Testis (tissue), 3 donors: ENCODE results near the gene TTLL3. TPM values are rescaled to one million over a fixed set of nuclear protein-coding genes. Genes with fewer than 3 reads are reported as not detected.

ENCODE experiments used
- DNase-seq: peaks from one replicate; pipeline ENCODE4 v3.0.0-alpha.2; 2019
- H3K27ac ChIP-seq, 2 donors: fragments of 200-600 bp; sonication (generic); one replicate each; pipeline ENCODE4 v1.5.1; 2019
- H3K27me3 ChIP-seq: fragments of 200-600 bp; sonication (generic); one replicate; pipeline ENCODE4 v1.5.1; 2019
- H3K36me3 ChIP-seq: fragments of 200-600 bp; sonication (generic); one replicate; pipeline ENCODE4 v1.5.1; 2017; ENCODE audit warnings: low read depth; ENCODE audit errors: missing control alignments
- H3K4me1 ChIP-seq: fragments of 200-600 bp; sonication (generic); one replicate; pipeline ENCODE4 v1.5.1; 2019
- H3K4me3 ChIP-seq, 2 donors: fragments of 200-600 bp; sonication (generic); one replicate each; pipeline ENCODE4 v1.5.1; 2017 to 2019
- H3K9me3 ChIP-seq: fragments of 200-600 bp; sonication (generic); one replicate; pipeline ENCODE4 v1.5.1; 2017
- CTCF ChIP-seq, 3 experiments: fragments of 450-650 bp in 2 of 3; fragments of 200-600 bp in 1 of 3; sonication (generic) in 1 of 3; IDR thresholded peaks; one replicate each; pipeline ENCODE4 v1.5.1; 2016 to 2019; ENCODE audit warnings: antibody characterized with exemption in 3 of 3, mild to moderate bottlenecking in 2 of 3, moderate library complexity in 1 of 3
- POLR2A ChIP-seq: fragments of 450-650 bp; IDR thresholded peaks from one replicate; pipeline ENCODE4 v1.6.1; 2017; ENCODE audit warnings: antibody characterized with exemption, mild to moderate bottlenecking, moderate library complexity
- WGBS, 2 donors: methylation state at CpG; one replicate each; pipeline ENCODE4 v1.1.5; 2018; 5-methylcytosine and 5-hydroxymethylcytosine counted together
- intact Hi-C: fragments of 100-400 bp; cut with DNase I; formaldehyde crosslinking; loops from one replicate; pipeline ENCODE4 v1.15.1; 2023; ENCODE audit warnings: low total_unique reads
- polyA plus RNA-seq: library from polyadenylated mRNA; stranded (reverse); fragments of 350-450 nt; fragmentation: Illumina TruSeq; extraction: RNeasy Lipid Tissue Mini Kit (QIAGEN cat#74804); gene quantifications from one replicate; pipeline ENCODE4 v1.2.3, GENCODE V29; 2014; ENCODE audit warnings: low read depth, low replicate concordance; ENCODE audit not compliant: insufficient read depth
- total RNA-seq, 2 donors: library from RNA; depleted of rRNA; stranded (reverse); fragments of >200 nt; gene quantifications; one replicate each; pipeline ENCODE4 v1.2.3, GENCODE V29; 2016

TTLL3 gene
- total and polyA plus RNA-seq, 3 donors from 2014 or later: 104 to 163 (median 142) TPM

GRCh38 chr3:9780910-9781309 is 29.2 kb upstream of the TTLL3 start:
- intact Hi-C loops: no loop called here
- 84 to 91% methylated on average over 4 of the region's 4 CpGs for WGBS, 2 donors
- TF ChIP-seq CTCF (IDR thresholded peaks at IDR 0.05) (no peak), POLR2A (no peak)
- no peak overlapping the region for H3K4me3 ChIP-seq
- H3K9me3 ChIP-seq: no peaks in the 10 kb centered on the region
- H3K36me3 ChIP-seq: no peaks in the 10 kb centered on the region
- no peaks in the 10 kb centered on the region for H3K27me3 ChIP-seq
- no peak overlapping the region for H3K27ac ChIP-seq
- DNase-seq: no peak
- peaks cover 32% of the 10 kb centered on the region for H3K4me1 ChIP-seq

DNA sequence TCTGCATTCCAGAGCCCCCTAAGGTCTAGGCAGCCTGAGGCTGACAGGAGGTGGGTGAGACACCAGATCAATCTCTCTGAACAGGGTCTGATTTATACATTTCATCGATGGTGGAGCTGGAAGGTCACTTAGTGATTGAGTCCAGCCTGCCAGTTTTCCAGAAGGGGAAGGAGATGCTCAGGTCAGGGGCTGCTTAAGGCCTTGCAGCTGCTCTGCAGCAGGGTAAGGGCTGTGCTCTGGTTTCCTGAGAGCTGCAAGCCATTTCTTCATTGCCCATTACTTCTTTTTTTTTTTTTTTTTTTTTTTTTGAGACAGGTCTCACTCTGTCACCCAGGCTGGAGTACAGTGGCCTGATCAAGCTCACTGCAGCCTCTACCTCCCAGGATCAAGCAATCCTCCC is 28.5 kb upstream of the TTLL3 start:
- no peak overlapping the region for H3K27ac ChIP-seq
- DNase-seq: no peak
- H3K9me3 ChIP-seq: no peaks in the 10 kb centered on the region
- intact Hi-C loops: no loop called here
- 50 to 67% methylated on average over 1 of the region's 1 CpG for WGBS, 2 donors
- TF ChIP-seq POLR2A (no peak), CTCF (IDR thresholded peaks at IDR 0.05) (no peak)
- no peak overlapping the region for H3K4me3 ChIP-seq
- peaks cover 29% of the 10 kb centered on the region for H3K4me1 ChIP-seq
- H3K36me3 ChIP-seq: no peaks in the 10 kb centered on the region
- H3K27me3 ChIP-seq: no peaks in the 10 kb centered on the region

DNA sequence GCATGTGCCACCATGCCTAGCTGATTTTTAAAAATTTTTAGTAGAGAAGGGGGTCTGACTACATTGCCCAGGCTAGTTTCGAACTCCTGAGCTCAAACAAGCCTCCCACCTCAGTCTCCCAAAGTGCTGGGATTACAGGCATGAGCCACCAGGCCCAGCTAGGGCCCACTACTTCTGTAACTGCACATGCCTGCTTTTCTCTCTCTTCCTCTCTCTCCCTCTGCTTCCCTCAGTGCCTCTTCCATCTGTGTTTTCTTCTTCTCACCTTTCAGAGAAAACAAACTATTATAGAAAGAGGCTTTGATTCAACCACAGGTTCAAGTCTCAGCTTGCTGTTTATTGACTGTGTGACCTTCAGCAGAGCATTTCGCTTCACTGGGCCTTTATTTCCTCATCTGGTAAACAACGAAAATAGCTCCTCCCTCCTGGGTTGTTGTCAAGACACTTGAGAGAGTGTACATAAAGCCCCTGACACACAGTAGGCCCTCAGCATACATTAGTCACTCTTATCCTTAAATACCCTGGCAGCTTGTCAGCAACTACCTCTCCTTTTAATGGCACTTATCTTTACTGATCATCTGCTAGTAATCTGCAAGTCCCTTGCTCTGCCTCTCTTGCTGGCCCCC is 28.0 kb upstream of the TTLL3 start:
- 72 to 84% methylated on average over 3 of the region's 3 CpGs for WGBS, 2 donors
- H3K4me1 ChIP-seq: peaks cover 29% of the 10 kb centered on the region
- no peak overlapping the region for H3K27ac ChIP-seq
- no peaks in the 10 kb centered on the region for H3K36me3 ChIP-seq
- no peaks in the 10 kb centered on the region for H3K9me3 ChIP-seq
- intact Hi-C loops: no loop called here
- no peak overlapping the region for H3K4me3 ChIP-seq
- no peak for DNase-seq
- H3K27me3 ChIP-seq: no peaks in the 10 kb centered on the region
- TF ChIP-seq POLR2A (no peak), CTCF (IDR thresholded peaks at IDR 0.05) (no peak)

DNA sequence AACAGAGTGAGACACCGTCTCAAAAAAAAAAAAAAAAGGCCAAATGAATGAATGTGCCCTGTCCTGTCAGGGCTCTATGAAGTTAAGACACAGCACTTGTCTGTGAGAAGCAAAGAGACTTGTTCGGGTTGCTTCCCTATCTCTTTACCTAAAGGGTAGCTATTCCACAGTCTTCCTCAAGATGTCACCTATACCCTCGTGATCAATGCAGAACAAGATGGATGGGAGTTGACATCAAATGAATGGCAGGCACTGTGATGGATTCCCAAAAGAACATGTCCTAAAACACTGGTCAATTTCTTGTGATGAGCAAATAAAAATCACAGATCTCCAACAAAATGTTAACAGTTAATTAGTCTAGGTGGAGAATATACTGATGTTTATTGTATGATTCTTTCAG is 27.3 kb upstream of the TTLL3 start:
- H3K27ac ChIP-seq: no peak overlapping the region
- no peak for DNase-seq
- 49 to 63% methylated on average over 3 of the region's 3 CpGs for WGBS, 2 donors
- peaks cover 23% of the 10 kb centered on the region for H3K4me1 ChIP-seq
- TF ChIP-seq CTCF (IDR thresholded peaks at IDR 0.05) (no peak), POLR2A (no peak)
- H3K27me3 ChIP-seq: no peaks in the 10 kb centered on the region
- intact Hi-C loops: no loop called here
- H3K9me3 ChIP-seq: no peaks in the 10 kb centered on the region
- H3K36me3 ChIP-seq: no peaks in the 10 kb centered on the region
- H3K4me3 ChIP-seq: no peak overlapping the region

- H3K27ac ChIP-seq: no peak overlapping the region
- WGBS, 2 donors: 82 to 90% methylated on average over 12 to 14 of the region's 14 CpGs
- H3K4me3 ChIP-seq: no peak overlapping the region
- TF ChIP-seq POLR2A: no peak
- no peak for TF ChIP-seq CTCF (IDR thresholded peaks at IDR 0.05)
- H3K9me3 ChIP-seq: no peaks in the 10 kb centered on the region
- H3K27me3 ChIP-seq: no peaks in the 10 kb centered on the region
- intact Hi-C loops: no loop called here
- no peak for DNase-seq
- no peaks in the 10 kb centered on the region for H3K36me3 ChIP-seq
- peaks cover 11% of the 10 kb centered on the region for H3K4me1 ChIP-seq
Observed at GRCh38 chr3:9783954-9784353, 26.1 kb upstream of the TTLL3 start.
